ENCODE measurements around the gene DGKI.

The DGKI gene

GRCh38 chr7:137506031-137506430, 340.7 kb downstream of the DGKI start:
- H3K9me3 ChIP-seq (ENCODE audit: control insufficient read depth, insufficient read depth, low read depth, low read length), result no peaks in the 10 kb centered on the region
- ChIA-PET POLR2A (no interaction called here), CTCF (no interaction called here)
- TF ChIP-seq ZNF202 (tag by site-specific recombination; IDR thresholded peaks at IDR 0.05; ENCODE audit: borderline replicate concordance) (no peak), ZNF23 (tag by site-specific recombination; IDR thresholded peaks at IDR 0.05; ENCODE audit: borderline replicate concordance) (no peak), ZNF19 (tag by site-specific recombination; IDR thresholded peaks at IDR 0.05; ENCODE audit: low read depth) (no peak), ZNF274 (IDR thresholded peaks at IDR 0.05; ENCODE audit: low read length) (no peak), ZNF274 (tag by site-specific recombination; IDR thresholded peaks at IDR 0.05; ENCODE audit: borderline replicate concordance) (no peak), ZNF776 (tag by site-specific recombination; IDR thresholded peaks at IDR 0.05; ENCODE audit: borderline replicate concordance) (no peak), GLIS1 (tag by site-specific recombination; IDR thresholded peaks at IDR 0.05) (no peak), ZNF398 (tag by site-specific recombination; IDR thresholded peaks at IDR 0.05) (no peak), TRIM28 (IDR thresholded peaks at IDR 0.05; ENCODE audit: borderline replicate concordance, low read length) (no peak), ZNF366 (tag by site-specific recombination; conservative IDR thresholded peaks at IDR 0.05) (no peak), ZNF248 (tag by site-specific recombination; IDR thresholded peaks at IDR 0.05) (no peak), ZNF837 (tag by site-specific recombination; IDR thresholded peaks at IDR 0.05) (no peak), PRDM1 (tag by site-specific recombination; IDR thresholded peaks at IDR 0.05) (no peak), ZNF692 (tag by site-specific recombination; IDR thresholded peaks at IDR 0.05) (no peak), ZNF335 (tag by site-specific recombination; conservative IDR thresholded peaks at IDR 0.05) (no peak), ZNF404 (tag by site-specific recombination; IDR thresholded peaks at IDR 0.05) (no peak), KLF1 (tag by site-specific recombination; IDR thresholded peaks at IDR 0.05) (no peak), SCRT1 (tag by site-specific recombination; IDR thresholded peaks at IDR 0.05; ENCODE audit: borderline replicate concordance) (no peak)
- TF ChIP-seq, protein P1, sequence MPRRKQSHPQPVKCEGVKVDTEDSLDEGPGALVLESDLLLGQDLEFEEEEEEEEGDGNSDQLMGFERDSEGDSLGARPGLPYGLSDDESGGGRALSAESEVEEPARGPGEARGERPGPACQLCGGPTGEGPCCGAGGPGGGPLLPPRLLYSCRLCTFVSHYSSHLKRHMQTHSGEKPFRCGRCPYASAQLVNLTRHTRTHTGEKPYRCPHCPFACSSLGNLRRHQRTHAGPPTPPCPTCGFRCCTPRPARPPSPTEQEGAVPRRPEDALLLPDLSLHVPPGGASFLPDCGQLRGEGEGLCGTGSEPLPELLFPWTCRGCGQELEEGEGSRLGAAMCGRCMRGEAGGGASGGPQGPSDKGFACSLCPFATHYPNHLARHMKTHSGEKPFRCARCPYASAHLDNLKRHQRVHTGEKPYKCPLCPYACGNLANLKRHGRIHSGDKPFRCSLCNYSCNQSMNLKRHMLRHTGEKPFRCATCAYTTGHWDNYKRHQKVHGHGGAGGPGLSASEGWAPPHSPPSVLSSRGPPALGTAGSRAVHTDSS (tag by site-specific recombination; IDR thresholded peaks at IDR 0.05), result no peak
- TF ChIP-seq, protein P2, sequence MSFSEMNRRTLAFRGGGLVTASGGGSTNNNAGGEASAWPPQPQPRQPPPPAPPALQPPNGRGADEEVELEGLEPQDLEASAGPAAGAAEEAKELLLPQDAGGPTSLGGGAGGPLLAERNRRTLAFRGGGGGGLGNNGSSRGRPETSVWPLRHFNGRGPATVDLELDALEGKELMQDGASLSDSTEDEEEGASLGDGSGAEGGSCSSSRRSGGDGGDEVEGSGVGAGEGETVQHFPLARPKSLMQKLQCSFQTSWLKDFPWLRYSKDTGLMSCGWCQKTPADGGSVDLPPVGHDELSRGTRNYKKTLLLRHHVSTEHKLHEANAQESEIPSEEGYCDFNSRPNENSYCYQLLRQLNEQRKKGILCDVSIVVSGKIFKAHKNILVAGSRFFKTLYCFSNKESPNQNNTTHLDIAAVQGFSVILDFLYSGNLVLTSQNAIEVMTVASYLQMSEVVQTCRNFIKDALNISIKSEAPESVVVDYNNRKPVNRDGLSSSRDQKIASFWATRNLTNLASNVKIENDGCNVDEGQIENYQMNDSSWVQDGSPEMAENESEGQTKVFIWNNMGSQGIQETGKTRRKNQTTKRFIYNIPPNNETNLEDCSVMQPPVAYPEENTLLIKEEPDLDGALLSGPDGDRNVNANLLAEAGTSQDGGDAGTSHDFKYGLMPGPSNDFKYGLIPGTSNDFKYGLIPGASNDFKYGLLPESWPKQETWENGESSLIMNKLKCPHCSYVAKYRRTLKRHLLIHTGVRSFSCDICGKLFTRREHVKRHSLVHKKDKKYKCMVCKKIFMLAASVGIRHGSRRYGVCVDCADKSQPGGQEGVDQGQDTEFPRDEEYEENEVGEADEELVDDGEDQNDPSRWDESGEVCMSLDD (tag by site-specific recombination; IDR thresholded peaks at IDR 0.05), result no peak
- TF ChIP-seq, protein P3, sequence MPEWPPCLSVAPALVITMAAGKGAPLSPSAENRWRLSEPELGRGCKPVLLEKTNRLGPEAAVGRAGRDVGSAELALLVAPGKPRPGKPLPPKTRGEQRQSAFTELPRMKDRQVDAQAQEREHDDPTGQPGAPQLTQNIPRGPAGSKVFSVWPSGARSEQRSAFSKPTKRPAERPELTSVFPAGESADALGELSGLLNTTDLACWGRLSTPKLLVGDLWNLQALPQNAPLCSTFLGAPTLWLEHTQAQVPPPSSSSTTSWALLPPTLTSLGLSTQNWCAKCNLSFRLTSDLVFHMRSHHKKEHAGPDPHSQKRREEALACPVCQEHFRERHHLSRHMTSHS (tag by site-specific recombination; IDR thresholded peaks at IDR 0.05), result no peak
- H3K27ac ChIP-seq (ENCODE audit: extremely low read depth, low read depth, low read length), result no peak overlapping the region
- no peak overlapping the region for H3K4me3 ChIP-seq (ENCODE audit: low read depth, low read length)
- H3K4me1 ChIP-seq (ENCODE audit: control insufficient read depth, insufficient read depth, low read length), result no peaks in the 10 kb centered on the region
- no peaks in the 10 kb centered on the region for H3K36me3 ChIP-seq (ENCODE audit: control insufficient read depth in 2 of 2, insufficient read depth in 1 of 2, low read length in 2 of 2)
